ENCODE results near the gene ABCA3.

DNA sequence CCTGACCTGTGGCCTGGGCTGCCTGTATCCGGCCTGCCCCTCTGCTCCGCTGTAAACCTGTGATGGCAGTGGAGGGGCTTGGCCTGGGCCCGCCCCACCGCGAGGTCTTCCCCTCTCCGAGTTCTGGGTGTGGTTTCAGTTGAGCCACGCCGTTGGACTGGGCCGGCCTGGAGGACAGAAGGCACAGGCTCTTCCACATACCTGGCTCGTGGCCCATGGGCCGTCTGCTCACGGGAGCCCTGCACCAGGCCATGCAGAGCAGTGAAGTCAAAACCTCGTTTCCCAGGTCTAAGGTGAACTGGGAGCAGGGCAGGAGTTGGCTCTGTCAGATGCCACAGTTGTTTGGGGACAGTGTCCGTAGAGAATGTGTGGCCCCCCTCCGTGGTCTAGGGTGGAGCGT, 67.0 kb downstream of the ABCA3 start:
- no peak for TF ChIP-seq POLR2A (IDR thresholded peaks at IDR 0.05; ENCODE audit: extremely low read depth, insufficient read length)
- TF ChIP-seq, protein P1, sequence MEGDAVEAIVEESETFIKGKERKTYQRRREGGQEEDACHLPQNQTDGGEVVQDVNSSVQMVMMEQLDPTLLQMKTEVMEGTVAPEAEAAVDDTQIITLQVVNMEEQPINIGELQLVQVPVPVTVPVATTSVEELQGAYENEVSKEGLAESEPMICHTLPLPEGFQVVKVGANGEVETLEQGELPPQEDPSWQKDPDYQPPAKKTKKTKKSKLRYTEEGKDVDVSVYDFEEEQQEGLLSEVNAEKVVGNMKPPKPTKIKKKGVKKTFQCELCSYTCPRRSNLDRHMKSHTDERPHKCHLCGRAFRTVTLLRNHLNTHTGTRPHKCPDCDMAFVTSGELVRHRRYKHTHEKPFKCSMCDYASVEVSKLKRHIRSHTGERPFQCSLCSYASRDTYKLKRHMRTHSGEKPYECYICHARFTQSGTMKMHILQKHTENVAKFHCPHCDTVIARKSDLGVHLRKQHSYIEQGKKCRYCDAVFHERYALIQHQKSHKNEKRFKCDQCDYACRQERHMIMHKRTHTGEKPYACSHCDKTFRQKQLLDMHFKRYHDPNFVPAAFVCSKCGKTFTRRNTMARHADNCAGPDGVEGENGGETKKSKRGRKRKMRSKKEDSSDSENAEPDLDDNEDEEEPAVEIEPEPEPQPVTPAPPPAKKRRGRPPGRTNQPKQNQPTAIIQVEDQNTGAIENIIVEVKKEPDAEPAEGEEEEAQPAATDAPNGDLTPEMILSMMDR (IDR thresholded peaks at IDR 0.05; ENCODE audit: low read depth, low read length): no peak
- no peak for TF ChIP-seq MYC (IDR thresholded peaks at IDR 0.05; ENCODE audit: low read depth, low read length)
- TF ChIP-seq, protein P2, sequence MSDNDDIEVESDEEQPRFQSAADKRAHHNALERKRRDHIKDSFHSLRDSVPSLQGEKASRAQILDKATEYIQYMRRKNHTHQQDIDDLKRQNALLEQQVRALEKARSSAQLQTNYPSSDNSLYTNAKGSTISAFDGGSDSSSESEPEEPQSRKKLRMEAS (IDR thresholded peaks at IDR 0.05; ENCODE audit: low read depth, low read length): no peak
